Gastroesophageal sphincter (tissue), 3 donors: ENCODE results near the gene RHBDD1.

Experiments
- CTCF ChIP-seq, 4 experiments: fragments of 200-600 bp in 2 of 4; fragments of 450-650 bp in 2 of 4; sonication (generic) in 1 of 4; IDR thresholded peaks; one replicate each; pipeline ENCODE4 v1.5.1; 2017 to 2019; ENCODE audit warnings: antibody characterized with exemption in 4 of 4, mild to moderate bottlenecking in 2 of 4, moderate library complexity in 2 of 4
- EP300 ChIP-seq: sonication (generic); formaldehyde crosslinking; IDR thresholded peaks from one replicate; pipeline ENCODE4 v1.6.1; 2017; ENCODE audit warnings: antibody characterized with exemption, mild to moderate bottlenecking
- POLR2AphosphoS5 ChIP-seq: sonication (generic); formaldehyde crosslinking; IDR thresholded peaks from one replicate; pipeline ENCODE4 v1.6.1; 2017; ENCODE audit warnings: antibody characterized with exemption

DNA sequence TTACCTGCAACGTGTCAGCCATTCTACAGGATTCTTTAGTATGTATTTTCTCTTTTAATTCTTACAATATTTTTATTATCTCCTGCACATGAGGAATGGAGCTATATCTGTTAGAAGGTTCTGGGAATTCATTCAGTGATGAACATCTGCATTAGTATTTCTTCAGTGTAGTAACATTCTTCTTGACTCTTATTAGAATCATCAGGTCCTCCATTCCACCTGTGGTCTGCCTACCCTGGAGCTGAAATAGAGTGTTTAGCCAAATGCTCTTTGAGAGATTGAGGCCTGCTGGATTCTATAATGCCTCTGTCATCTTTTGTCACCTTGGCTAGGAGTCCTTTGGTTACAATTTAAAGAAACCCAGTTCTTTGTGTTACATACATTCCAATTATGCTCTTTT lies 54.4 kb downstream of the RHBDD1 start:
- no peak for TF ChIP-seq CTCF (IDR thresholded peaks at IDR 0.05)
- TF ChIP-seq POLR2AphosphoS5, result no peak
- TF ChIP-seq EP300, result no peak
